Measurements from ENCODE around the gene CADPS2.

GRCh38 chr7:122430710-122431109 is 455.6 kb downstream of the CADPS2 start:
- no peak for TF ChIP-seq CTCF (IDR thresholded peaks at IDR 0.05; ENCODE audit: extremely low read depth in 1 of 2, insufficient read depth in 1 of 2, low read depth in 1 of 2, low read length in 2 of 2)
- TF ChIP-seq POLR2AphosphoS5 (IDR thresholded peaks at IDR 0.05; ENCODE audit: insufficient read depth, low read depth, low read length): peak; percentile 54
- no peak for TF ChIP-seq POLR2A (IDR thresholded peaks at IDR 0.05; ENCODE audit: low read depth, low read length)
- no peak for TF ChIP-seq EZH2 (IDR thresholded peaks at IDR 0.05; ENCODE audit: borderline replicate concordance, low read depth, low read length, severe bottlenecking)
- no peak for TF ChIP-seq MAX (IDR thresholded peaks at IDR 0.05; ENCODE audit: insufficient read depth, insufficient read length)
- peak; percentile 73 for TF ChIP-seq JUN (IDR thresholded peaks at IDR 0.05; ENCODE audit: borderline replicate concordance, insufficient read depth, insufficient read length, low read depth)
